PC-9 (cell line): Measurements from ENCODE around the gene BRCA1. TPM values are rescaled to one million over a fixed set of nuclear protein-coding genes. Genes with fewer than 3 reads are reported as not detected.

Source experiments
- BruUV-seq: library from RNA; stranded (reverse); fragments of 400-500 nt; replicated peaks from 2 replicates; lab custom pipeline; 2021; lab: Mats Ljungman, UMichigan
- CTCF ChIA-PET: fragments of 300-600 bp; sonication (Branson Sonifier 250); formaldehyde crosslinking; loops from one replicate; lab custom pipeline; 2022; ENCODE audit warnings: antibody characterized with exemption; lab: Charles Lee
- POLR2A ChIA-PET: fragments of 300-600 bp; sonication (Branson Sonifier 250); formaldehyde crosslinking; loops from one replicate; lab custom pipeline; 2022; ENCODE audit warnings: antibody characterized with exemption; ENCODE audit not compliant: unreplicated experiment; lab: Charles Lee
- DNase-seq, 2 experiments: peaks; one replicate each; pipeline versions ENCODE4 v3.0.0 to v3.0.0-alpha.2; 2015 to 2022; ENCODE audit warnings: mixed read lengths in 1 of 2
- H2AFZ ChIP-seq: fragments of 200-600 bp; sonication (generic); 2 replicates; pipeline ENCODE4 v1.8.1; 2017; ENCODE audit warnings: antibody characterized with exemption
- H3F3A ChIP-seq: fragments of 200-600 bp; sonication (generic); 2 replicates; pipeline ENCODE4 v1.8.1; 2017; ENCODE audit warnings: antibody characterized with exemption, mild to moderate bottlenecking, low read depth; ENCODE audit not compliant: insufficient read depth
- H3K27ac ChIP-seq: fragments of 200-600 bp; sonication (generic); 2 replicates; pipeline ENCODE4 v1.6.1; 2016; ENCODE audit warnings: mixed run types
- H3K27me3 ChIP-seq: fragments of 200-600 bp; sonication (generic); 2 replicates; pipeline ENCODE4 v1.6.1; 2016; ENCODE audit warnings: low read depth, mixed run types; ENCODE audit not compliant: insufficient read depth
- H3K36me3 ChIP-seq: fragments of 200-600 bp; sonication (generic); 2 replicates; pipeline ENCODE4 v1.6.1; 2016; ENCODE audit warnings: low read depth, mixed run types
- H3K4me1 ChIP-seq: fragments of 200-600 bp; sonication (generic); replicated peaks from 2 replicates; pipeline ENCODE4 v1.6.1; 2016; ENCODE audit warnings: mixed run types; ENCODE audit not compliant: insufficient read depth
- H3K4me2 ChIP-seq: fragments of 200-600 bp; sonication (generic); 2 replicates; pipeline ENCODE4 v1.6.1; 2017; ENCODE audit warnings: mixed run types
- H3K4me3 ChIP-seq: fragments of 200-600 bp; sonication (generic); 2 replicates; pipeline ENCODE4 v1.6.1; 2016; ENCODE audit warnings: mixed run types
- H3K79me2 ChIP-seq: fragments of 200-600 bp; sonication (generic); 2 replicates; pipeline ENCODE4 v1.6.1; 2017; ENCODE audit warnings: low read depth, mixed run types
- H3K9me2 ChIP-seq: fragments of 200-600 bp; sonication (generic); 2 replicates; pipeline ENCODE4 v1.8.1; 2017; ENCODE audit warnings: mild to moderate bottlenecking; ENCODE audit not compliant: insufficient read depth
- H3K9me3 ChIP-seq: fragments of 200-600 bp; sonication (generic); 2 replicates; pipeline ENCODE4 v1.8.1; 2016; ENCODE audit warnings: low read depth; ENCODE audit not compliant: insufficient read depth
- H4K20me1 ChIP-seq: fragments of 200-600 bp; sonication (generic); 2 replicates; pipeline ENCODE4 v1.8.1; 2017; ENCODE audit not compliant: insufficient read depth
- EZH2 ChIP-seq: fragments of 200-600 bp; sonication (generic); IDR thresholded peaks from 2 replicates; pipeline ENCODE4 v1.8.0; 2017; ENCODE audit warnings: antibody characterized with exemption, low read depth
- intact Hi-C: fragments of 100-400 bp; cut with micrococcal nuclease; formaldehyde crosslinking; loops from one replicate; pipeline ENCODE4 v1.10.0; 2022; ENCODE audit not compliant: unreplicated experiment
- total RNA-seq: library from RNA; stranded (reverse); gene quantifications from 2 replicates; pipeline ENCODE4 v1.2.3, GENCODE V29; 2021
- TF ChIP-seq, protein P1 (sequence below): fragments of 200-600 bp; sonication (generic); conservative IDR thresholded peaks from 2 replicates; pipeline ENCODE4 v1.6.1; 2017; ENCODE audit warnings: mixed run types, antibody characterized with exemption, mild to moderate bottlenecking, moderate library complexity

BRCA1 gene
- total RNA-seq, 1 experiment from 2014 or later: 52.0 TPM

DNA sequence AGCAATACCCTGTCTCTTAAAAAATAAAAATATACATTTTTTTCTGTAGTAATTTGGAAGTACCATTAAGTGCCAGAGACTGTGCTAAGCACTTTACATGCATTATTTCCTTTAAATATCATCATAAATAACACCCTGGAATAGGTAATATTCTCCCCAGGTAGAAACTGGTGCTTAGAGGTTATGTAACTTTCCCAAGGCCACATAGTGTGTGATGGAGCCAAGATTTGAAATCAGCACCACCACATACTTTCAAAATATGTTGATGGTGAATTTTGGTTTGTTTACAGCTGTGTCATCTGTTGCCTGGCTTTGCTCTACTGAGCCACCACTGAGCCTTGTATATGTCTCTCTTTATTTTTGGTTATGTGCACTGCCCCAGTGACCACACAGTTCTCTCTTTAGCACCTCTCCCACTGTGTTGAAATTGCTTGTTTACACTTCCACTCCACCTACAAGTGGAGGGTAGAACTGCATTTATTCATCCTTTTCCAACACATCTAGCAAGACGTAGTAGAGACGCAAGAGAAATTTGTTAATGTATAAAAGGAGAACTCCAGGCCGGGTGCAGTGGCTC lies 26.8 kb upstream of the BRCA1 start:
- intact Hi-C loops: no loop called here
- POLR2A ChIA-PET: no interaction called here
- Histone ChIP-seq H3K36me3 (0 out of 2 replicates have a peak, but pooled peaks cover 5% of the 10 kb centered on the region), H3K4me1 (no peaks in the 10 kb centered on the region), H3K27me3 (no peaks in the 10 kb centered on the region), H3K9me3 (no peaks in the 10 kb centered on the region), H3K9me2 (no peaks in the 10 kb centered on the region), H4K20me1 (no peaks in the 10 kb centered on the region; the same call in 1 of the 2 replicates), H3K27ac (no peak overlapping the region), H3F3A (no peaks in the 10 kb centered on the region), H3K4me2 (no peak overlapping the region), H3K4me3 (no peak overlapping the region), H3K79me2 (no peaks in the 10 kb centered on the region), H2AFZ (no peak overlapping the region)
- no peak for TF ChIP-seq EZH2
- TF ChIP-seq, protein P1, sequence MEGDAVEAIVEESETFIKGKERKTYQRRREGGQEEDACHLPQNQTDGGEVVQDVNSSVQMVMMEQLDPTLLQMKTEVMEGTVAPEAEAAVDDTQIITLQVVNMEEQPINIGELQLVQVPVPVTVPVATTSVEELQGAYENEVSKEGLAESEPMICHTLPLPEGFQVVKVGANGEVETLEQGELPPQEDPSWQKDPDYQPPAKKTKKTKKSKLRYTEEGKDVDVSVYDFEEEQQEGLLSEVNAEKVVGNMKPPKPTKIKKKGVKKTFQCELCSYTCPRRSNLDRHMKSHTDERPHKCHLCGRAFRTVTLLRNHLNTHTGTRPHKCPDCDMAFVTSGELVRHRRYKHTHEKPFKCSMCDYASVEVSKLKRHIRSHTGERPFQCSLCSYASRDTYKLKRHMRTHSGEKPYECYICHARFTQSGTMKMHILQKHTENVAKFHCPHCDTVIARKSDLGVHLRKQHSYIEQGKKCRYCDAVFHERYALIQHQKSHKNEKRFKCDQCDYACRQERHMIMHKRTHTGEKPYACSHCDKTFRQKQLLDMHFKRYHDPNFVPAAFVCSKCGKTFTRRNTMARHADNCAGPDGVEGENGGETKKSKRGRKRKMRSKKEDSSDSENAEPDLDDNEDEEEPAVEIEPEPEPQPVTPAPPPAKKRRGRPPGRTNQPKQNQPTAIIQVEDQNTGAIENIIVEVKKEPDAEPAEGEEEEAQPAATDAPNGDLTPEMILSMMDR: no peak
- no TSS peak for BruUV-seq
- no peak for DNase-seq
- CTCF ChIA-PET: no interaction called here

DNA sequence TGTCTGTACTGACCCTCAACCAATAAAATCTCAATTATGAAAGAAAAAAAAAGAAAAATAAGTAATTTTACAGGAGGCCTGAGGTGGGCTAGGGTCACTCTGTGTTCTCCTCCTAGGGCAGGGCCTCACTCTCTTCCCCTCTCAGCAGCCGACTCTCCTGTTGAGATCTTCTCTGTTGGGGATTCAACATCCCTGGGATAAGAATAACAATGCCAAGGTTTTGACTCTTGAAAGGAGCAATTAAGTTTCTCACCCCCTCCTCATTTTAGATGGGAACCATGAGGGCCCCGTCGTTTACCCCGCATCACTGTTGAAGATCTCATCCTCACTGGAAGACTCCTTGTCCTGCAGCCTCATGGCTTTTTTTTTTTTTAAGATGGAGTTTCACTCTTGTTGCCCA lies 21.5 kb upstream of the BRCA1 start:
- ChIA-PET CTCF (no interaction called here), POLR2A (no interaction called here)
- no peak overlapping the region for H2AFZ ChIP-seq
- H3K4me1 ChIP-seq: no peaks in the 10 kb centered on the region
- no peaks in the 10 kb centered on the region for H3K79me2 ChIP-seq
- H3K27ac ChIP-seq: no peak overlapping the region
- 0 out of 2 replicates have a peak, but pooled peaks cover 5% of the 10 kb centered on the region for H3K36me3 ChIP-seq
- H3K9me2 ChIP-seq: no peaks in the 10 kb centered on the region
- no peak for DNase-seq
- intact Hi-C loops: no loop called here
- no peaks in the 10 kb centered on the region for H3K27me3 ChIP-seq
- TF ChIP-seq EZH2: no peak
- TF ChIP-seq, protein P1: no peak
- 0 out of 2 replicates have a peak, but pooled peaks cover 6% of the 10 kb centered on the region for H3F3A ChIP-seq
- peaks cover 5% of the 10 kb centered on the region for H4K20me1 ChIP-seq
- BruUV-seq: no TSS peak
- H3K4me3 ChIP-seq: no peak overlapping the region
- no peak overlapping the region for H3K4me2 ChIP-seq
- no peaks in the 10 kb centered on the region for H3K9me3 ChIP-seq

- H3K9me3 ChIP-seq: no peaks in the 10 kb centered on the region
- CTCF ChIA-PET: no interaction called here
- no TSS peak for BruUV-seq
- 0 out of 2 replicates have a peak, but pooled peaks cover 5% of the 10 kb centered on the region for H3K36me3 ChIP-seq
- no peaks in the 10 kb centered on the region for H3K27me3 ChIP-seq
- no peak overlapping the region for H3K27ac ChIP-seq
- no peaks in the 10 kb centered on the region for H3K4me1 ChIP-seq
- DNase-seq: no peak
- H3K4me2 ChIP-seq: no peak overlapping the region
- POLR2A ChIA-PET: no interaction called here
- H3K79me2 ChIP-seq: no peaks in the 10 kb centered on the region
- H3K9me2 ChIP-seq: no peaks in the 10 kb centered on the region
- H3F3A ChIP-seq: 0 out of 2 replicates have a peak, but pooled peaks cover 6% of the 10 kb centered on the region
- intact Hi-C loops: no loop called here
- H3K4me3 ChIP-seq: no peak overlapping the region
- no peak overlapping the region for H2AFZ ChIP-seq
- peaks cover 5% of the 10 kb centered on the region for H4K20me1 ChIP-seq
- TF ChIP-seq, protein P1: no peak
- no peak for TF ChIP-seq EZH2
These were observed 18.0 kb upstream of the BRCA1 start for GRCh38 chr17:43143201-43143600.
